Measurements from ENCODE around the gene FYN. TPM values are rescaled to one million over a fixed set of nuclear protein-coding genes. Genes with fewer than 3 reads are reported as not detected.

The FYN gene
- total RNA-seq, 2 donors from 2014 or later, result 55.5 to 72.5 TPM

- DNase-seq (ENCODE audit: low spot score) (no peak), ATAC-seq (ENCODE audit: insufficient number of reproducible peaks, low FRiP score, low read depth) (no peak)
- no peaks in the 10 kb centered on the region for H3K4me1 ChIP-seq (ENCODE audit: control insufficient read depth in 1 of 2, low read depth in 2 of 2)
- no peak for TF ChIP-seq CTCF (IDR thresholded peaks at IDR 0.05)
- H3K4me3 ChIP-seq, result no peak overlapping the region
- H3K27ac ChIP-seq, result no peak overlapping the region
- no peaks in the 10 kb centered on the region for H3K27me3 ChIP-seq (replicated peaks; ENCODE audit: insufficient read depth)
- H3K9me3 ChIP-seq, result no peaks in the 10 kb centered on the region
- H3K36me3 ChIP-seq, result no peaks in the 10 kb centered on the region
Measured at GRCh38 chr6:111648100-111648499, 225.2 kb downstream of the FYN start.

GRCh38 chr6:111646942-111647341, 226.3 kb downstream of the FYN start:
- Histone ChIP-seq H3K4me1 (ENCODE audit: control insufficient read depth in 1 of 2, low read depth in 2 of 2) (no peaks in the 10 kb centered on the region), H3K27me3 (replicated peaks; ENCODE audit: insufficient read depth) (no peaks in the 10 kb centered on the region), H3K4me3 (no peak overlapping the region), H3K27ac (no peak overlapping the region), H3K36me3 (no peaks in the 10 kb centered on the region), H3K9me3 (no peaks in the 10 kb centered on the region)
- DNase-seq (ENCODE audit: low spot score), result no peak
- ATAC-seq (ENCODE audit: insufficient number of reproducible peaks, low FRiP score, low read depth), result no peak
- no peak for TF ChIP-seq CTCF (IDR thresholded peaks at IDR 0.05)

GRCh38 chr6:111646034-111646433, 227.2 kb downstream of the FYN start:
- no peaks in the 10 kb centered on the region for H3K9me3 ChIP-seq
- no peak for TF ChIP-seq CTCF (IDR thresholded peaks at IDR 0.05)
- no peak for DNase-seq (ENCODE audit: low spot score)
- no peak for ATAC-seq (ENCODE audit: insufficient number of reproducible peaks, low FRiP score, low read depth)
- H3K27me3 ChIP-seq (replicated peaks; ENCODE audit: insufficient read depth), result no peaks in the 10 kb centered on the region
- no peak overlapping the region for H3K27ac ChIP-seq
- no peaks in the 10 kb centered on the region for H3K36me3 ChIP-seq
- H3K4me3 ChIP-seq, result no peak overlapping the region
- H3K4me1 ChIP-seq (ENCODE audit: control insufficient read depth in 1 of 2, low read depth in 2 of 2), result no peaks in the 10 kb centered on the region

- Histone ChIP-seq H3K36me3 (no peaks in the 10 kb centered on the region), H3K4me3 (no peak overlapping the region), H3K4me1 (ENCODE audit: control insufficient read depth in 1 of 2, low read depth in 2 of 2) (no peaks in the 10 kb centered on the region), H3K9me3 (no peaks in the 10 kb centered on the region), H3K27me3 (replicated peaks; ENCODE audit: insufficient read depth) (no peaks in the 10 kb centered on the region), H3K27ac (no peak overlapping the region)
- no peak for ATAC-seq (ENCODE audit: insufficient number of reproducible peaks, low FRiP score, low read depth)
- no peak for TF ChIP-seq CTCF (IDR thresholded peaks at IDR 0.05)
- no peak for DNase-seq (ENCODE audit: low spot score)
Measured at GRCh38 chr6:111644893-111645430, 228.3 kb downstream of the FYN start.

- Histone ChIP-seq H3K4me3 (peak overlapping the region; percentile 45), H3K27me3 (replicated peaks; ENCODE audit: insufficient read depth) (no peaks in the 10 kb centered on the region), H3K4me1 (ENCODE audit: control insufficient read depth in 1 of 2, low read depth in 2 of 2) (no peaks in the 10 kb centered on the region), H3K27ac (no peak overlapping the region), H3K36me3 (no peaks in the 10 kb centered on the region), H3K9me3 (no peaks in the 10 kb centered on the region)
- TF ChIP-seq CTCF (IDR thresholded peaks at IDR 0.05), result peak; percentile 51
- no peak for DNase-seq (ENCODE audit: low spot score)
- ATAC-seq (ENCODE audit: insufficient number of reproducible peaks, low FRiP score, low read depth), result peak; percentile 90
Measured at GRCh38 chr6:111642463-111643158, 230.6 kb downstream of the FYN start.

All from thoracic aorta (tissue), 2 donors.